Left ventricle myocardium inferior (tissue), 1 donor: ENCODE results near the gene ANGPTL4. TPM values are rescaled to one million over a fixed set of nuclear protein-coding genes. Genes with fewer than 3 reads are reported as not detected.
"Not testable (repeated sequence)": the region's sequence is repeated elsewhere in the genome, so short reads cannot be mapped to it uniquely, and the experiment has no call there.

Source experiments
- DNase-seq: peaks from one replicate; pipeline ENCODE4 v3.0.0-alpha.2; 2020
- H3K27ac ChIP-seq: fragments of 200-600 bp; replicated peaks from 2 replicates; pipeline ENCODE4 v1.8.0; 2021
- H3K27me3 ChIP-seq: fragments of 200-600 bp; 2 replicates; pipeline ENCODE4 v1.8.0; 2021; ENCODE audit warnings: low read depth
- H3K36me3 ChIP-seq: fragments of 200-600 bp; 2 replicates; pipeline ENCODE4 v1.8.0; 2021
- H3K4me1 ChIP-seq: fragments of 200-600 bp; 2 replicates; pipeline ENCODE4 v1.8.0; 2021
- H3K4me3 ChIP-seq: fragments of 200-600 bp; 2 replicates; pipeline ENCODE4 v1.8.0; 2021; ENCODE audit warnings: mild to moderate bottlenecking, moderate library complexity
- H3K9me3 ChIP-seq: fragments of 200-600 bp; replicated peaks from 2 replicates; pipeline ENCODE4 v1.8.0; 2021
- intact Hi-C: fragments of 100-400 bp; cut with micrococcal nuclease; formaldehyde crosslinking; loops from one replicate; pipeline ENCODE4 v1.11.0; 2022
- total RNA-seq: library from RNA; stranded (reverse); fragmentation: NEBNext Ultra II Directional; extraction: Animal tissue kit (Norgen Biotek cat#: 25700); gene quantifications from one replicate; pipeline ENCODE4 v1.2.1, GENCODE V29; 2021
- TF ChIP-seq, protein P1 (sequence below): fragments of 200-600 bp; IDR thresholded peaks from 2 replicates; pipeline ENCODE4 v1.8.0; 2021; ENCODE audit warnings: antibody characterized with exemption, mild to moderate bottlenecking, borderline replicate concordance
- donor health status: DM: no; HTN: yes; CAD: no; lungs with severe emphysema.

The ANGPTL4 gene
- total RNA-seq, 1 donor from 2014 or later: 8.4 TPM

DNA sequence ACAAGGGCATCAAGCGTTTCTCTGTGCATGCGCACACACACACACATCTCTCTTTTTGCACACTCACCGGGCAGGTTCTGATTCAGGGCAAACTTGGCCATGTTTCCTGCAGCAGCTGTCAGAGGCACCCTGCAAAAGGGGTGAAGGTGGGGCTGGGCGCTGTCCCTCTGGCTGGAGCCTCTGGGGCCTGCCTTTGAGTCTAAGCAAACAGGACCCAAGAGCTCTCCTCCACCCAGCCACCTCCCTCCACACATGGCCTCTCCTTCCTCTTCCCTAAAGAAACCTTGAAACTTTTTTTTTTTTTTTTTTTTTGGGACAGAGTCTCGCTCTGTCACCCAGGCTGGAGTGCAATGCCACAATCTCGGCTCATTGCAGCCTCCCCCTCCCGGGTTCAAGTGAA, 26.2 kb upstream of the ANGPTL4 start:
- intact Hi-C loops: no loop called here
- TF ChIP-seq, protein P1, sequence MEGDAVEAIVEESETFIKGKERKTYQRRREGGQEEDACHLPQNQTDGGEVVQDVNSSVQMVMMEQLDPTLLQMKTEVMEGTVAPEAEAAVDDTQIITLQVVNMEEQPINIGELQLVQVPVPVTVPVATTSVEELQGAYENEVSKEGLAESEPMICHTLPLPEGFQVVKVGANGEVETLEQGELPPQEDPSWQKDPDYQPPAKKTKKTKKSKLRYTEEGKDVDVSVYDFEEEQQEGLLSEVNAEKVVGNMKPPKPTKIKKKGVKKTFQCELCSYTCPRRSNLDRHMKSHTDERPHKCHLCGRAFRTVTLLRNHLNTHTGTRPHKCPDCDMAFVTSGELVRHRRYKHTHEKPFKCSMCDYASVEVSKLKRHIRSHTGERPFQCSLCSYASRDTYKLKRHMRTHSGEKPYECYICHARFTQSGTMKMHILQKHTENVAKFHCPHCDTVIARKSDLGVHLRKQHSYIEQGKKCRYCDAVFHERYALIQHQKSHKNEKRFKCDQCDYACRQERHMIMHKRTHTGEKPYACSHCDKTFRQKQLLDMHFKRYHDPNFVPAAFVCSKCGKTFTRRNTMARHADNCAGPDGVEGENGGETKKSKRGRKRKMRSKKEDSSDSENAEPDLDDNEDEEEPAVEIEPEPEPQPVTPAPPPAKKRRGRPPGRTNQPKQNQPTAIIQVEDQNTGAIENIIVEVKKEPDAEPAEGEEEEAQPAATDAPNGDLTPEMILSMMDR: no peak
- no peaks in the 10 kb centered on the region for H3K9me3 ChIP-seq
- peaks cover 13% of the 10 kb centered on the region for H3K36me3 ChIP-seq
- H3K27ac ChIP-seq: peak overlapping the region; percentile 65
- peaks cover 90% of the 10 kb centered on the region for H3K4me1 ChIP-seq
- H3K27me3 ChIP-seq: peaks cover 48% of the 10 kb centered on the region
- DNase-seq: no peak
- H3K4me3 ChIP-seq: peak overlapping the region; percentile 11

DNA sequence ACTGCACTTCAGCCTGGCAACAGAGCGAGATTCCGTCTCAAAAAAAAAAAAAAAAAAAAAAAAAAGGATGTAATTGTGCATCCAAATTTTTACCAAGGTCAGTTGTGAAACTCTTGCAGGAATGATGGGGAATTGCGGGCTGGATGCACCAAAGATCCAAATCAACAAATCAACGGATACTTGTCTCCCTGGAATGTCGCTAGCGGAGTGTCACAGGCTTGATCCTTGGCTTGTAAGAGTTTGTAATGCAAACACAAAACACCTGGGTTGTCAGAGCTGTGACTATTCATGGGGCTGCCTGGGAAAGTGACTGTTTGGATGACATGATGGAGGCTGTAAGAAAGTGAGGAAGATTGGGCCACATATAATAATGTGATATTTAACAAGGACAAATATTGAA, 25.1 kb upstream of the ANGPTL4 start:
- H3K4me1 ChIP-seq: peaks cover 89% of the 10 kb centered on the region
- no peaks in the 10 kb centered on the region for H3K9me3 ChIP-seq
- H3K4me3 ChIP-seq: no peak overlapping the region
- intact Hi-C loops: no loop called here
- H3K27ac ChIP-seq: peak overlapping the region; percentile 96
- DNase-seq: no peak
- TF ChIP-seq, protein P1: no peak
- peaks cover 6% of the 10 kb centered on the region for H3K36me3 ChIP-seq
- H3K27me3 ChIP-seq: peaks cover 37% of the 10 kb centered on the region

DNA sequence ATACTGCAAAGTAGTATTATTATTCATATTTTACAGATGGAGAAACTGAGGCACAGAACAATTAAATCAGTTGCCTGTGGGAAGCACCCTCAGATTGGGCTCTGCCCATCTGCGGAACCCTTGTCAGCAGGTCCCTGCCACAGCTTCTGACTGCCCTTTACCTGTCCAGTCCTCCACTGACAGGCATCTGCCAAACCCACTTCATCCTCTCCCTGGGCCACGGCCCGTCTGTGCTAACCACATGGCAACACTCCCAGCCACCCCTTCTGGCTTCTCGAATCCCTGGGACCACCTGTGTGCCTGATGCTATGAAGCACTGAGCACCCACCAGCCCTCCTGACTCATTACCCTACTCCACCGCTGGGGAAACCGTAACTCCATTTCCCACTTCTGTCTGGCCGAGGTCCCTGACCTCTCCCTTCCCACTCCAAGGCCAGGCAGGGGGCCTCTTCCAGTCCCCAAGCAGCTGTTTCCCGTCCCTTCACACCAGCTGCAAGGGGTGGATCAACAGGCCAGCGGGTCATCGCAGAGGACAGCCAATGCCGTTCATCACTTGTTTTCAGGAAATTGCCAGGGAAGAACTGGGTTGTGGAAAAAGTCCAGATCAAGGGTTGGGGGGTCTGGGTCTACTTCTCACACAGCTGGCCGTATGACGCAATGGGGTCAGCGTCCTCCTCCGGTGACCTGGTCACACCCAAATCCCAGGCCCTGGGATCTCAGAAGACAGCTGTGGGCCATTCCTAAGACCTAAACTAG, 23.4 kb upstream of the ANGPTL4 start:
- H3K4me1 ChIP-seq: peaks cover 79% of the 10 kb centered on the region
- peaks cover 20% of the 10 kb centered on the region for H3K27me3 ChIP-seq
- peak; percentile 76 for DNase-seq

DNA sequence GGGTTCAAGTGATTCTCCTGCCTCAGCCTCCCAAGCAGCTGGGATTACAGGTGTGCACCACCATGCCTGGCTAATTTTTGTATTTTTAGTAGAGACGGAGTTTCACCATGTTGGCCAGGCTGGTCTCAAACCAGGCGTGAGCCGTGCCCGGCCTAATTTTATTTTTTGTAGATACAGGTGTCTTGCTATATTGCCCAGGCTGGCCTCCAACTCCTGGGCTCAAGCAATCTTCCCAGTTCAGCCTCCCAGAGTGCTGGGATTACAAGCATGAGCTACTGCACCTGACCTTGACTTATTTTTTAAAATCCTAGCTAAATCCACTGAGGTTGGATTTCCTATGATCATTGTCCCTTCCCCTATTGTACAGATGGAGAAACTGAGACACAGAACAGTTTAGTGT, 22.5 kb upstream of the ANGPTL4 start:
- H3K4me1 ChIP-seq: peaks cover 69% of the 10 kb centered on the region
- intact Hi-C loops, H3K9me3 ChIP-seq, H3K36me3 ChIP-seq, DNase-seq: not testable (repeated sequence)
- H3K27me3 ChIP-seq: peaks cover 15% of the 10 kb centered on the region
- peak overlapping the region; percentile 77 for H3K4me3 ChIP-seq
- H3K27ac ChIP-seq: peak overlapping the region; percentile 96

More for the DNA sequence above, 23.4 kb upstream of the ANGPTL4 start:
- peak overlapping the region; percentile 96 for H3K27ac ChIP-seq
- H3K36me3 ChIP-seq: no peaks in the 10 kb centered on the region
- TF ChIP-seq, protein P1: peak; percentile 52
- H3K9me3 ChIP-seq: no peaks in the 10 kb centered on the region
- peak overlapping the region; percentile 77 for H3K4me3 ChIP-seq
- intact Hi-C loops: no loop called here

DNA sequence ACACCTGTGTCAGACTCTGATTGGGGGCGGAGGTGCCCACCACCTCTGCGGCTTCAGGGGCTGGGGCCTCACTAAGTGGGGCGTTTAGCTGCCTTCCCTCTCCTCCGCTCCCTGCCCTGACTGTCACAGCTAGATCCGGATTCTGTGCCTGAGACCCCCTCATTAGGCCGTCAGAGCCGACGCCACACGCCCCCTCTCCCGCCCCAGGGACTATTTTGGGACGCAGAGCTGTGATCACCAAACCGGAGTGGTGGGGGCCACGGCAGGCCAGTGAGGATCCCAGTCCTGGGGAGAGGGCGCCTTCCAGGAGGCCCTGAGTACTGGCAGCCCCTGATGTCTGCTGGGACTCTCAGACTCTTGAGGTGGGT, 21.7 kb upstream of the ANGPTL4 start:
- Histone ChIP-seq H3K4me1 (peaks cover 61% of the 10 kb centered on the region), H3K4me3 (peak overlapping the region; percentile 77), H3K27ac (peak overlapping the region; percentile 96), H3K9me3 (no peaks in the 10 kb centered on the region), H3K36me3 (no peaks in the 10 kb centered on the region), H3K27me3 (peaks cover 7% of the 10 kb centered on the region)
- no peak for DNase-seq
- TF ChIP-seq, protein P1: no peak
- intact Hi-C loops: no loop called here

DNA sequence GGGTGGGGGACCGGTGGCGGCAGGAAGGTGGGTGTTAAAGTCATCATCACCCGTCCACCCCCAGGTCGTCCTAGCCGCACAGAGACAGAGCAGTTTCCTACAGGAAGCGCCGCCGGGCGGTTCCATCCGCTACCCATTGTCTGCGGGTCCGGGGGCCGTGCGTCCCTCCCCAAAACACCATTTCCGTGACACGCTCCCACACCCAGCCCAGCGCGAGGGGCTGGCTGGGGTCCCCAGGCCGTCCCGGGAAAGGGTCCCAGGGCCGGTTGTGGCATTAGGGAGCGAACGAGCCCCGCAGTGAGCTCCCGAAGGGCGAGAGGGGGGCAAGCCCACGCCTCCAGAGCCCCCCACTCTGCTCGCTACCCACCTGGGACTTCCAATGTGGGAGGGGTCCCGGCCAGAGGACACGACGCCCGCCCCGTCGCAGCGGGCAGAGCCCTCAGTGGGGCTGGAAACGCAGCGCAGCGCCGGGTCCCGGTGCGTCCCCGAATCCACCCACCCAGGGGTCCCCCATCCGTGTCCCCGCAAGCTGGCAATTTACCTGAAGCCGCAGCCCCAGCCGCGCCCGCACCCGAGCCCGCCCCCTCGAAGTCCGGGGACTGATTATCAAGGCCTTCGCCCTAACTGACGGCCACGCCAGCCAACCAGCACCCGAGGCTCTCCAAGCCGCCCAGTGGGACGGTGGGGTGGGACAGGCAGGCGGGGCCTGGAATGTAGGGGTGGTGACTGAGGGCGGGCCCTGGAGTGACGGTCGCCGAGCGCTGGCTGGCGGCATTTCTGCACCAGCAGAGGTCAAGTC, 21.1 kb upstream of the ANGPTL4 start, which contains the start of gene KANK3:
Gene KANK3 (minus strand): TSS at position 579 of the 799 bp plus-strand sequence. CDS start 5,434 bp downstream, outside the sequence.
- H3K27ac ChIP-seq: peak within 1 kb of the TSS; percentile 96
- H3K27me3 ChIP-seq: peaks cover 2% of the 10 kb centered on the region

More for the DNA sequence above, 21.1 kb upstream of the ANGPTL4 start, which contains the start of gene KANK3:
- Histone ChIP-seq H3K4me3 (peak within 1 kb of the TSS; percentile 77), H3K9me3 (no peaks in the 10 kb centered on the region), H3K4me1 (peaks cover 58% of the 10 kb centered on the region), H3K36me3 (no peaks in the 10 kb centered on the region)
- intact Hi-C loops: no loop called here
- DNase-seq: peak; percentile 98
- TF ChIP-seq, protein P1: peak; percentile 22
